Upper lobe of left lung (tissue), 4 donors: ENCODE results near the gene CARD16.

Source experiments
- CTCF ChIP-seq, 6 experiments: fragments of 450-650 bp in 4 of 6; fragments of 200-600 bp in 2 of 6; sonication (generic) in 2 of 6; IDR thresholded peaks; one replicate each; pipeline ENCODE4 v1.5.1; 2016 to 2019; ENCODE audit warnings: antibody characterized with exemption in 6 of 6
- EP300 ChIP-seq, 4 donors: sonication (generic); formaldehyde crosslinking; IDR thresholded peaks; one replicate each; pipeline ENCODE4 v1.5.1; 2017; ENCODE audit warnings: antibody characterized with exemption in 4 of 4, control low read depth in 2 of 4
- POLR2A ChIP-seq, 4 donors: fragments of 450-650 bp; IDR thresholded peaks; one replicate each; pipeline ENCODE4 v1.5.1; 2016 to 2017; ENCODE audit warnings: antibody characterized with exemption in 4 of 4, mild to moderate bottlenecking in 2 of 4

DNA sequence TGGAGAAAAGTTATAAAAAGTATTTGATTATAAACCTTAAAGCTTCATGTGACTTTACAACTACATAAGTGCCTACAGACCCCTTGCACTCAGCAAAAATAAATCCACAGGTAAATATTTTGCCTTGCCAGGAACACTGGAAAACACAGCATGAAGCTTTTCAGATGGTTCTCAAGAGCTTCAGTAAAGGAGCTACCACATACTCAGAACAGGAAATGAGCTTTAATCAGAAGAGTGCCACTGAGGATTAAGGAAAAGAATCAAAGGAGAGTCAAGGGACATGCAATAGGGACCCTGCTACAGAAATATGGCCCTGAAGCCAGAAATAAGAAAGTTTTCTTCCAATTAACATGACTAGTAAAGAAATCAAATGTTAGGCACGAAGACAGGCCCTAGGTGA lies 11.4 kb downstream of the CARD16 start:
- TF ChIP-seq CTCF (IDR thresholded peaks at IDR 0.05) (no peak), EP300 (IDR thresholded peaks at IDR 0.05) (no peak), POLR2A (IDR thresholded peaks at IDR 0.05) (no peak)
